ENCODE data around the gene ELAC2. TPM values are rescaled to one million over a fixed set of nuclear protein-coding genes. Genes with fewer than 3 reads are reported as not detected.

Gene ELAC2
- total RNA-seq, 1 experiment from 2014 or later, result 218 TPM

DNA sequence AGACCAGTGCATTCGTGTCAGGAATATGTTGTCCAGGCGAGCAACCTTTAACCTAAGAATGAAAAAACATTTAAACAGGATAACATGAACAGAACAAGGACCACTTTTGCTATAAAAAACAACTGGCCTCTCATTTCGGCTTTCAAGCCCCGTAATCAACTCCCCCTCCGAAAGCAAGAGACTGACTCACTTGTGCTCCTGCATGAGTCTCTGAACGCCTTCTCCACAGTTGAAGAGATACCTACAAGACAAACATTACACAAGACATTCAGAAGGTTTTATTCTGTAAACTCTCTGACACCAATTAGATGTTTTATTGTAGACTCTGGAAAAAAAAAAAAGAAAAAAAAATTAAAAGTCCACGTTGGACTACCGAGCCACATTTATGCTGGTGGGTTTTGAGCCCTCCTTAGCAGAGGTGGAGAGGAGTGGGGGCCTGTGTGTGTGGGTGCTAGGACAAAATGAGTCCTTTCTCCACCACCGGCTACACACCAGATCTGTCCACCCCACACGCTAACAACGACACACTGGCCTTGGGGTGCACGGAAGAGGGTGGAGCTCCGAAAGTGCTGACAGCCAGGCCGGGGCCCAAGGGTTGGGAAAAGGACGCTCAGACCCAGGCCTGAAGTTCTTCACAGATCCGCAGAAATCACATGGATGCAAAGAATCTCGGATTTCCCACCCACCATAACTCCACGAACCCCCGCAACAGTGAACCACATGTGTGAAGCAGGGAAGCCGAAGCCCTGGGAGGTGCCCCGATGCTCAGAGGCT, 759 bp downstream of the ELAC2 start:
- DNase-seq (ENCODE audit: low read depth), result no peak

DNA sequence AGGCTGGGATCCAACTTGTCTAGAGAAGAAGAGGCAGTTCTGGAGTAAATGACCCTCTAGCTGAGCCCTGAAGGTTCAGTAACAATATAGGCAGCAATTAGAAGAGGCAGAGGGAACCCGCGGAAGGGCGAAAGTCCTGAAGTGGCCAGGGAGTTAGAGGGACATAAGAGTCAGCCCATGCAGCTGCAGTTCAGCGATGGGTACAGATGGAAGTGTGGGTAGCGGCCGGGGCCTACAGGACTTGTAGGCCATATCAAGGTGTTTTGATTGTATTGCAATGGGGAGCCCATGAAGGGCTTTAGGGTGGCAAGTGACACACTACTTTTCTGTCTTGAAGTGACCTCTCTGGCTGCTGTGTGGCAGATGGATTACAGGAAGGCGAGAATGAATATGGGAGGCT, 3.0 kb downstream of the ELAC2 start:
- no peak for DNase-seq (ENCODE audit: low read depth)

- DNase-seq (ENCODE audit: low read depth), result no peak
These were observed 6.9 kb downstream of the ELAC2 start for GRCh38 chr17:13010959-13011358.

- DNase-seq (ENCODE audit: low read depth), result no peak
These were observed 9.4 kb downstream of the ELAC2 start for GRCh38 chr17:13008461-13008860.

DNA sequence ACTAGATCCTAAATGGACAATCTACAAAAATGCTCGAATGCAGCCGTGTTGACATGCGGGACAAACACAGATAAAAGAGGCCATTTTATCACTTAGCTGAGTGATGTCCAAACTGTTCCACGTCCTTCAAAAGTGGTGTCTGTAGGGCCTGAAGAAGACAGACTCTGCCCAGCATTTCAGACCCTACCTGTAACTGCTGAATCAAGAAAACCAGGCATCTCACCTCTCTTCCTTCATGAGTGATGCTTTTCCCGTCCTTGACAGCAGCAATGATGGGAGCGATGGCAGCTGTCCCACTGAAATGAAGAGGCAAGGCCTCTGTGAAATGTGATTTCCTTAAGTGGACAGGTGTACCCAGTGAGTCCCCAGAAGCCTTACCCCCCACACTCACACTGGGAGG, 12.3 kb downstream of the ELAC2 start:
- no peak for DNase-seq (ENCODE audit: low read depth)

DNA sequence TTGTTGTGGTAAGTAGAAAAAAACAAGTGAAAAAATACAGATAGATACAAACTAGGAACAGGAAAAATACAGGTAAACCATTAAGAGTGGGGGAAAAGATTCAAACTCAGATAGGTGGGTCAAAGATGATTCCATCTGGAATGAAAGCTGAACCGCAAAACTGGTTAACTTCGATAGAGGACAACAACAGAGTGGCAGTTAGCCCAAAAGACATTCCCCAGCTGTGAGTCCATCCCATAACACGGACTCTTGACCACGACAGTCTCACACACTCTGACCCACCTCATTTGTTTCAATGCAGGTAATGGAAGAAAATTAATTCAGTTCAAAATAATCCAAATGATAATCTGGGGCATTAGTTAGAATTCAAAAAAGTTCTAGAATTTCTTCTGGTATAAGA, 13.5 kb downstream of the ELAC2 start:
- DNase-seq (ENCODE audit: low read depth), result no peak

- DNase-seq (ENCODE audit: low read depth), result no peak
These were observed 13.9 kb downstream of the ELAC2 start for GRCh38 chr17:13003927-13004326.

- DNase-seq (ENCODE audit: low read depth), result no peak
These were observed 14.4 kb downstream of the ELAC2 start for GRCh38 chr17:13003454-13003851.

DNA sequence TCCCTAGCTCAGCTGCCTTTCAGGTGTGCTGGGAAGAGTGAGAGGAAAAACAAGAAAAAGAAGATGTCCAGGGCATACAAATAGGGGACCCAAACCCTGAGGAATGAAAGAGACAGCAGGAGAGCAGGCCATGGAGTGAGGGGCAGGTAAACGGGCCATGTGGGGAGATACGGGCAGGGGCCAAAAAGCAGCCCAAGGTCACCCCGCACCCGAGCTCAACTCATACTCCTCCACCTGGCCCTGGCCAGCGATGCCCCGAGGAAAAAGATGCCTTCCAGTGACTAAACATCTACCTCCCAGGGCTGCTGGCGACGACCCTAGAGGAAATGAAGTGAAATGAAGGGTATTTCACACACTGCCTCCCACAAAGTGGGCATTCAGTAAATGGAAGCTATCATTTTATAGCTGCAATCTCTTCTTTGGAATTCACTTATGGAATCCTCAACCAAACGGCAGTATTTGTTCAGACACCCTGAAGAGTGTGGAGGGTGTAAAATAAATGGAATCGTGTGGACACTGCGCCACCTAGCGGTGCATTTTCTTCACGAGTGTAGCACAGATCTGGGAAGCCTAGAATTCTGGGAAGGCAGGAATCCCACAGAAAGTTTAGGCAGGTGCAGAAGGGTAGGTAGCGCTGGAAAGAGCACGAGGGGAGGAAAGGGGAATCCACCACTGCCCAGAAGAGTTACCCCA, 14.9 kb downstream of the ELAC2 start:
- peak; percentile 56 for DNase-seq (ENCODE audit: low read depth)

- DNase-seq (ENCODE audit: low read depth), result no peak
These were observed 15.7 kb downstream of the ELAC2 start for GRCh38 chr17:13001991-13002615.

GRCh38 chr17:13000561-13000960, 17.3 kb downstream of the ELAC2 start:
- no peak for DNase-seq (ENCODE audit: low read depth)

- no peak for DNase-seq (ENCODE audit: low read depth)
These were observed 19.0 kb downstream of the ELAC2 start for GRCh38 chr17:12998874-12999273.

DNA sequence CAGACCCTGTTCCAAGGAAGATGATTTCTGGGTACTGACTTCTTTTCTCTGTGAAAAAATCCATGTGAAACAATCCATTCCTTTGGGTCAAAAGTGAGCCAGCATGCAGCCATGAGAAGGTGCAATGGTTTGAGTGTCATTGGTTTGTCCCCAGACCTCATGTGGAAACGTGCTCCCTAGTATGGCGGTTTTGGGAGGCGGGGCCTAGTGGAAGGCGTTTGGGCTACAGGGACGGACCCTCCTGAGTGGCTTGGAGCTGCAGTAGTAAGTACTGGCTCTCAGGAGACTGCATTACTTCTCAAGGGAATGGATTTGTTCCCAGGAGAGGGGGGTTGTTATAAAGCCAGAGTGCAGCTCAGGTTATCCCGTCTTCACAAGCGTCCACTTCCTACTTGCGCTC, 19.4 kb downstream of the ELAC2 start:
- DNase-seq (ENCODE audit: low read depth), result no peak

GRCh38 chr17:12996941-12997340, 20.9 kb downstream of the ELAC2 start:
- no peak for DNase-seq (ENCODE audit: low read depth)

- DNase-seq (ENCODE audit: low read depth), result no peak
These were observed 21.5 kb downstream of the ELAC2 start for GRCh38 chr17:12996357-12996756.

DNA sequence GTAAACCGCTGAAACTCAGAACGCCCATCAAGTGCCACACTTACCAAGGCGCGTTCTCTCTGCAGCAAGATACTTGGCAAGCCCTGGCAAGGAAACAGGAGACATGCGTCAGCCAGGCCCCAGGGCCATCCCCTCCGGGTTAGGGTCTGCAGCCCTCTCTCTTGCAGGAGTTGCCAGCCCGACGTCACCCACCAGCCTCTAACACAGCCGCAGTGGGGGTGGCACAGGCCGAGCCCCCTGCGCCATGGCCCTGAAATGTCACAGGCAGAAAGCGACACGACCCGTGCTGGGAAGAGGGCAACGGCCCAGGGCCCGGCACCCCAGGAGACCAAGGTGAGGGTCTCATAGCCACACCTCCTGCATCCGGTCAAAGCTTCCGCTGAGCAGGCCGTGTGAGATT, 21.9 kb downstream of the ELAC2 start:
- no peak for DNase-seq (ENCODE audit: low read depth)

- no peak for DNase-seq (ENCODE audit: low read depth)
These were observed 22.5 kb downstream of the ELAC2 start for GRCh38 chr17:12995106-12995895.

- DNase-seq (ENCODE audit: low read depth), result no peak
These were observed 23.3 kb downstream of the ELAC2 start for GRCh38 chr17:12994341-12995074.

GRCh38 chr17:12993631-12994030, 24.2 kb downstream of the ELAC2 start:
- no peak for DNase-seq (ENCODE audit: low read depth)

GRCh38 chr17:12992676-12993075, 25.2 kb downstream of the ELAC2 start:
- no peak for DNase-seq (ENCODE audit: low read depth)

DNA sequence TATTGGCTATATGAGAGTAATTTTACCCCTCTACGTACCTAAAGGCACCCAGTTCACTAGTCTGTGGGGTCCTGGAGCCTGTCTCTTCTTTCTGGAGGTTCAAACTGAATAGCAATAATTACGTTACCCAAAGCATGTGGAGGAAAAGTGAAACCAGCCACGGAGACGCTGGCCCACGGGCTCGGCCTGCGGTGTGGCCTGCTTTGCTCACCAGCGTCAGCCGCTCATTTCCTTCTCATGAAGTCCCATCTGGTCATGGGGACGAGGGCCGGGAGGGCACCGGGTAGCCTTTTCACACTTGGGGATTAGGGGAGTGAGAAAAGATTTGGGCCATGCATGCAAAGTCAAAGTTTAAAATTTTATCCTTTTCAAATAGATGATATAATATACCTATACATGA, 26.9 kb downstream of the ELAC2 start:
- DNase-seq (ENCODE audit: low read depth), result no peak
